GM18511 (cell line): Measurements from ENCODE around the gene ABLIM3.

Experiments
- ATAC-seq: cut with Tn5 transposase; IDR thresholded peaks from one replicate; pipeline ENCODE4 v1.9.1; 2021; ENCODE audit warnings: mild to moderate bottlenecking, moderate library complexity; ENCODE audit not compliant: unreplicated experiment

Gene ABLIM3

DNA sequence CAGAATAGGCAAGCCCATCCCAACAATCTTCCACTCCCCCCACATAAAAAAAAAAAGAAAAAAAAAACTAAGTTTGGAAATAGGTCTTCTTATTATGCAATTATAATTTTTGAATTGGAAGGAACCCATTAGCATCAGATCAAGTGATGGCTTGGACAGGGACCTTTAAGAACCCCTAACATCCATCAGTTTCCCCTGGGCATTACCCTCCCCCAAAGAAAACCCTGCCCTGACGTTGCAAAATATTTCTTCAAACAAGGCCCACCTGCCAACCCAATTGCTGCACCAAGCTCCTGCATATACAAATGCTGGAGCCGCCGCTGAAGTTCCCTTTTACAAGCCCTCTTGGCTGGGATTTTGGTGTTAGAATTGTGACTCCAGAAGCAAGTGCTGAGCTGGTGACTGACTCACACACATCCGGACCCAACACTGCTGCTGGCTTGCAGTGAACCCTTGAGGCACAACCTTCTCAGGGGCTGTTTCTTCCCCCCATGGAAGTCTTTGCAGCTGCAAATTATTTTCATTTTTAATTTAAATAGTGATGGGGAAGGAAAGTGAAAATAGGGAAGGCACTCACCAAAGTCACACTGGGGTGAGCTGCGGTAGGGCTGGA, 74.3 kb downstream of the ABLIM3 start:
- ATAC-seq = no peak

DNA sequence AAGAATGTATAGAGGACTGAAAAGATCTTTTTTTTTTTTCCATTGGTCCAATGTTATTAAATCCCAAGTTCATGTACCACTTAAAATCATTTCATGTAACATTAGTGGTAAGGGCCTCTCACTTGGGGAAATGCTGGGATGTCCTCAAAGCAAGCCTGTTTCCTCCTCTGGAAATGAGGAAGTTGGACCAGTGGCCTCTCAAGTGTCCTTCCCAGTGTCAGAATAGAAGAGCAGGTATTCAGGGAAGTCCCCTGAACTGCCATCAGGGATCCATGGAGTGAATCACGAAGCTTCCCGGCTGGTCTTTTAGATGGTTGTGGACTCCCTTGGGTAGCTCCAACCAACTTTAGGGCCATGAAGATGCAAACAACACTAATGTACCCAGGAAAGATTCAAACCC, 75.2 kb downstream of the ABLIM3 start:
- no peak for ATAC-seq

DNA sequence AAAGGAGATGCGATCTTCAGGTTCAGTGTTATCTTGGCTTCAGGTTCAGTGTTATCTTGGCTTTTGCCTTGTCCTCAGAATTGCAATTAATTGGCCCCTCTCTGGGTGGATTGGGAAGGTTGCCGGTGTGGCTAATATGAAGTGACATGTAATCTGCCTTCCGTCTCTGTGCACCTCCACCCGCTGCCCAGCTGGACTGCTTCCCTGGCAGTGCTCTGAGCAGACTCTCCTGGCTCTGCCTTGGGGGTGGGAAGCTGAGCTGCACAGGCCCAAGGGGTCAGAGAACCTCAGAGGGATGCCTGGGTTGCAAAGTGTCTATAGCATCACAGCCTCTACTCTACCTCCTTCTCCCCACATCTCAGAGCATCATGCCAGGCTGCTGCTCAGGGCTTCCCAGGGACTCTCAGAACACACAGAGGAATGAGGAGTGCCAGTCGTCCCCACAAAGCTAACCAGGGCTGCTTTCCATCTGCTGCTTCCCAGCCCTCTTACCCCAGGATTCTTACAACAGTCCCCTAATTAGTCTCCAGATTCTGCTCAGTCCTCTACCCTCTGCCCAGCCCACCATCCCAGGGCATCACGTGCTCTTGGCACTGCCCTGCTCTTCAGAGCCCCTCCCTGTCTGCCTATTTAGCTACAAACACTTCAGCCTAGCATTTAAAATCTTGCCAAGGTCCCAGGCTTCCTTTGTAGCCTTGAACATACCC, 76.0 kb downstream of the ABLIM3 start:
- no peak for ATAC-seq

DNA sequence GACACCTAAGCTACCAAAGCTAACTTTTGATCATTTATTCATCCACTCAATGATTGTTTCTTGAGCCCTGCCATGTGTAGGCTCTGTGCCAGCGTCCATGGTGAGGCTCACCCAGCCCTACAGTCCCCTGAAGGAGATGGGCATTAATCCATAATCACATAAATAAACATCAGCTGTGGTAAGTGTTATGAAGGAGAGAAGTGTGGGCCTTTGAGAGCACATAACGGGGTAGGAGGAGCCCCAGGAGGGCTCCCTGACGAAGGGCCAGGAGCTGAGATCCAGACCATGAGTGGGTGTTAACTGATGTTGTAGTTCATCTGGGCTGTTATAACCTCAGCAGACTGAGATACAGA, 76.5 kb downstream of the ABLIM3 start:
- ATAC-seq = no peak

DNA sequence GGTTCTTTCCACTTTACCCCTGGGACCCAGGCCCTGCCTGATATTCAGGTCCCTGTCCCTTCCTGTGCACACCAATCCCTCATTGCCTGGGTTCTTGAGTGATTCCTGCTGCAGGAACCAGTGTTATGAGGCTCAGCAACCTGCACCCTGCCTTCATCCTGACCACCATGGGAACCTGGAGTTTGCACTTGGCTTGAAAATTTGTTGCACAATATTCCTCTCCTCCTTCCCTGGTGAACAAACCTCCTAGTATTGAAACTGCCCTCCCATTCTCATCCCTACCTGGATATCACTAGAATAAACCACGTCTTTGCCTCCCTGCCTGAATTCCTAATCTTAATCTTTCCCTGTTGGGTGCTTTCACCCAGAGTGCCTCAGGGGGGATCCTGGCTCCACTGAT, 78.3 kb downstream of the ABLIM3 start:
- ATAC-seq = no peak

DNA sequence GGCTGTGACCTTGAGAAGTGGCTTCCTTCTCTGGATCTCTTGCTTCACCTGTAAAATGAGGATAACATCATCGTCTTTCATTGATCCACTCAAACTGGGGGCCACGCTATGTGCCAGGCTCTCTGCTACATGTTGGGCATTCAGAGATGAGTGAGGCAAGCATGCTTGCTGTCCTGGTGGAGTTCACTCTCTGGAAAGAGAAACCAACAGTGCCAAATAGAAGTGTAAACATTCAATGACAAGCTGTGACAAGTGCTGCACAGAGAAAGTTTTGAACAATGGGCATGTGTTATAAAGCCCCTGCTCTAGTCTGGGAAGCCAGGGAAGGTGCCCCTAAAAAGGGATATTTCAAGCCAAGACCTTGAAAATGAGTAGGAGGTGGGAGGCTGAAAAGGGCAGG, 79.5 kb downstream of the ABLIM3 start:
- ATAC-seq = no peak

DNA sequence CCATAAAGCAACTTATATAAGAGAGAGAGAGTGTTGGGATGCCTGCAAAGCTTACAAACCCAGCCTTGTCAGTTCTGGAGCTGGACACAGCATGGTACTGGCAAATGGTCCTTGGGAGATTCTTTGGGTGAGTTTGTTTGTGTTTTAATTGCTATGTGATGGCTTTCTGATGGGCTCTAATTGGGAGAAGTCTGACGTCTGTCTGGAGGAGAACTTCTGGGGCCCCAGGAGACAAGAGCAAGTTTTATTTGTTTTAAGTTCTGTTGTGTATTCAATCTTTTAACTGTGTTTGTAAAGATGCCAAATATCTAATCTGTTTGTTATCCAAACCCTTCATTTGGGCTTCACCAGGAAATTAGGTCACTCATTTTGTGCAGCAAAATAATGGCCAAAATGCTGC, 80.0 kb downstream of the ABLIM3 start:
- no peak for ATAC-seq

DNA sequence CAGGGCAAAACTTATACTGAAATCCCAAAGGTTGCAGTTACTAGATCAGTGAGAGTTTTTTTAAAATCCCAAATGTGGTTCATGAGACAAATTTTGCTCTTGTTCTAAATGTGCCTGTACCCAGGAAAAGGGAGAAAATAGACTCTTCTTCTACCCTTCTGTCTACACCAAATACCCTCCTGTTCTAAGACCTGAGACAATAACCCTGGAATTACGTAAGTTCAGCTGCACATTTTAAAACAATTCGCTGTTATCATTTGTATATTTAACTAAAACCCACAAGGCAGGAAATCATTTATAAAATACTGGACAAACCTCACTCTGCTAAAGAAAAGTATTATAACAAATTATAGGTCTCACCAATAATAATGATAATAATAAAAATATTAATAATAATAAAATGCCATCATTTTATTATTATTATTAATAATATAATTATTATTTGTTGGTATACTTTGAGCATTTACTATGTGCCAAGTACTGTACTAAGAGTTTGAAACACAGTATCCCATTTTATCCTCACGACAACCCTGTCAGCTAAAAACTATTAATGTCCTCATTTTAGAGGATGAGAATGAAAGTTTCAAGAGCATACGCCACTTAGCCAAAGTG, 80.5 kb downstream of the ABLIM3 start:
- no peak for ATAC-seq

DNA sequence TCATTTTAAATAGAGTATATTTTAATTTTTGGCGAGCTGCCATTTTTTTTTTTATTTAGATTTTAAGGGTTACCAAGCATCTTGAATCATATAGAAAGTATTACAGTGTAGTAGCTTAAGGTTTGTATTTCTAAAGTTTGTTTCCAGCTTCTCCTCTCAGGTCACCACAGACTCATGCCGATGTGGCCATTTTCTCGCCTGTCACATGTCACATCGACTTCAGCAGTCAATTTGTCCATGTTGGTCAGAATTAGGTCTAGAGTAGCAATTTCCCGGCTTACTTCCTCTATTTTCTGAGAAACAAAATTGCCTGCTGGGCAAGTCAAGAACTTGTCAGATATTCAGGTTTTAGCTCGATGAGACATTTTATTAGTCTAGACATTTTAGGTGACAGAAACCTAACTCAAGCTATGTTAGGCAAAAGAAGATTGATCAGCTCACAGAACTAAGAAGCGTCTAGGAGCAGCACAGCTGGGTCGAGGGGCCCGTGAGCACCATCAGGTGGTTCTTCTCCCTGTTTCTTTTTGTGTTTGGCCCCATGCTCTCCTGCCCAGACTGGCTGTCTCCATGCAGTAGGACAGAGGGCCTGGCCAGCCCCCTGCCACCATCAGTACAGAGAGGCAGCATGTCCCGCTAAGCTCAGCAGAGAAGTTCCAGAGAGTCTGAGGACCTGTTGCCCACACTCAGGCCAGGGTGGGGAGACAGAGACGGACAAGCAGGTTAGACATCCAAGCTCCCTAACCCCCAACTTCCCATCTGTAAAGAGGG, 82.0 kb downstream of the ABLIM3 start:
- no peak for ATAC-seq

DNA sequence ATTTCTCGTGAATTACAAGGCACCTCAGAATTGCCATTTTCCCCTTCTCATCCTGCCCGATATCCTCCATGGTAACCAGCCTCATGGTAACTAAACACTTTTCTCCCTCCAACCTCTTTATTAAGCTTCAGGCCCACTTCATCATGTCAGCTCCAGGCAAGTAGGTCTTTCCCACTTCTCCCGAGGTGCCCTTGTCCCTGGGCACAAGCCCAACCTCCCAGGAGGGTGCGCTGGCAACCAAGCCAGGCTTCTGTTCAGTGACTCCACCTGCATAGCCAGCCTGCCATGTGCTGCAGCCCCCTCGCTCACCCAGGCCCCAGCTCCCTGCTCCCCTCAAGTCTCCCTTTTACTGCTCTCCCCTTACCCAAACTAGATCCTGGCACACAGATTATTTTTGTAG, 83.0 kb downstream of the ABLIM3 start:
- ATAC-seq = no peak

DNA sequence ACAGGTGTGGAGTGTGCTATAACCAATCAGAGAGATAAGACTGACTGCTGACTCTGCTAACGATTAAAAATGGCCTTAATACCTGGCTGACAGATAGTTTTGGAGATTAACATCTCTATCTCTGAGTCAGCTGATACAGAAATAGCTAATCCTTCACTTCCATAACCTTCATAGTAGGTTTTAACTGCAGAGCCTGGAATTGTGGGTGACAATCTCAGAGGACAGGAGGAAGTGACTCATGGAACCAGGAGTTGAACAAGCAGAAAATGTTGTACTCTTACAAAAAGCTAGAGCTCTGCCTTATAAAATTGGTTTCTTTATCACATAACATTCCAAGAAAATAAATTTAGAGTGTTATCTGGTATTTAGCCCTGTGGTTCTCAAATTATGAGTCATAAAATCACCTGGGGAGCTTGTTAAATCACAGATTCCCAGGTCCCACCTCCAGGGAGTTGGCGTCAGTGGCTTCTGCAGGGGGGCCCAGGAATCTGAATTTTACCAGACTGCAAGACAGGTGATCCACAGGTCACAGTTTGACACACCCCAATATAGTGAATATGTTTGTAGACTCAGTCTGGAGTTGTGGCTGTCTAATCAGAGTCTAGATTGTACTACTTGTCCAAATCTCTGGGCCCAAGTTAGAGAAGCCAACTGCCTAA, 86.0 kb downstream of the ABLIM3 start:
- no peak for ATAC-seq

DNA sequence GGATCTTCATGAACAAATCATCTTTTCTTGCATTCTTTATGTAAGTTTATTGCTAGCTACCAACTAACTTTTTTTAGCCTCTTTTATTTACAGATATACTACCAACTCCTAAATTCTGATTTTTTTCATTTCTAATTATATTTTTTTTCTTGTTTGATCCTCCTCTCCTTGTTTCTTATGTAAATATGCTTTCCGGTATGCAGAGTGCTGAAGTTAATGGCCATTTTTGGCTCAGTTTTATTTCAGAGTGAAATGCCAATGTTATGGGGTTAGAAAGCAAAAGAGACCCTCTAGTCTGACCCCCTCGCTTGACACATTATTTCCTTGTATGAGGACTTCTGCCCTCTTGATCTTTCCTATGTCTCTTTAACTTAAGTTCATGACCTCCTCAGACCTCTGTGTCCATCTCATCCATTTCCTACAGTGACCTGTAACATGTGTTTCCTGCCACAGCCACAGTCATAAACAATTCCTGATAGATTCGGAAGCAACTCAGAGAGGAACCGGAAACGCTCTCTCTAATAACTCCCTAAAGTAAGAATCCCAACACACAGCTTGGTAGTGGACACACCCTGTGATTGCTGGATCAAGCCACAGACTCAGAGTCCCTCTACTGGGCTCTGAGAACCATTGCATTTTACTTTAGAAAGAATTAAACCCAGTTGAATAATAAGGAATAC, 87.5 kb downstream of the ABLIM3 start:
- no peak for ATAC-seq

DNA sequence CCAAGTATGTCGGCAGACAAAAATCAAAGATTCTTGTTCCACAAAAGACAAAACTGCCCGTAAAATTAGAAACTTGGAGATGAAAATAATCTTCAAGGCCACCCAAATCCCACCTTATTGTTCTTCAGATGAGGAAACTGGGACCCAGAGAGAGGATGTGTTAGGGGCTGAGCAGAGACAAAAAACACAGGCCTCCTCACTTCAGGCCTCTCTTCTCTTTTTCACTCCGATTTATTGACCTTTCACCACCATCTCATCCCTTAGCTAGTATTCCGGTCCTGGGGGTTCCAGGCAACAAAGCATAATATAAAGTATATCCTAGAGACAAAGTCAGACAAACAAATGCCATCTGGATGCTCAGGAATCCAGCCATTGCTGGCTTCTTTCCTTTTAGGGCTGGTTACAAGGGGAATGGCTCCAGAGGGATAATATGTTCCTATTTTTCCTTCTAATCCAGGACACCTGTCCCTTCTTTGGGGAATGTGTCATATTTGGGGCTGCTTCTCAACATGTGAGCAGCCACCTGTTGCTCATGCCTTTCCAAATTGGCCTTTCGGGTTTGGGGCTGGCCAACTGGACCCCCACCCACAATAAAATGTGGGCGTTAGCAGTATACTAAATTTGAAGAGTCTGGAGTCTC, 88.1 kb downstream of the ABLIM3 start:
- ATAC-seq = no peak

DNA sequence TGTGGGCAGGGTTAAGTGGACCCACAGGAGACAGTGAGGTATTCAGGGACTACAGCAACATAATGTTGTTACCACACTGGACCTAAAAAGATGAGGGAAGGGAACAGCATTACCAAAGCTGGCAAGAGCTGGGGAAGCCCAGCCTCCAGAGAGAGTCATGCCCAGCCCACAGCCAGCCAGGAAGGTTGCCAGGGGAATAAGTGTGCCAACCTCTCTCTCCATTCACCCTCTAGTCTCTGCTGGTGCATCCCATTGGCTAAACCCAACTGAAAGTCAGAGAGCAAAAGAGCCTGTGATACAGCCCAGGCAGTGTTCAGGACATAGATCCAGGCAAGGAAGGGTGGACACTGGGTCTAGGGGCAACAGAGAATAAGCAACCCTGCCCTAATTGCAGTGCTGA, 94.5 kb downstream of the ABLIM3 start:
- no peak for ATAC-seq

DNA sequence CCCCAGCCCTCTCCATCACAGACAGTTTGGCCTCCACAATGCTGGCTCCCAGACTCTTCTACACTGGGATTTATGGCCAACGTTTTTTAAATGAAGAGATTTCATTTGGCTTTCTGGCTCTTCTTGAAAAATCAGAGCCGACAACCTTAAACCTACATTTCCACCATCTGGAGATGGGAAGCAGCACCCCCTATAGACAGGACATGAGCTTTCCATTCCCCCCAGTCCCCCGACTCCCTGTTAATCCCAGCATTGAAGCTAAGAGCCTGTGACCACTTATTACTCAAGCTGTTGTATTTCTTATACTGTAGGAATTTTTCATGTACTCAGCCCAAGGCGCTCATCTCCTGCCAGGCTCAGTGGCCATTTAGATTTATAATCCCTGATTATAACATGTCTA, 96.4 kb downstream of the ABLIM3 start:
- no peak for ATAC-seq

DNA sequence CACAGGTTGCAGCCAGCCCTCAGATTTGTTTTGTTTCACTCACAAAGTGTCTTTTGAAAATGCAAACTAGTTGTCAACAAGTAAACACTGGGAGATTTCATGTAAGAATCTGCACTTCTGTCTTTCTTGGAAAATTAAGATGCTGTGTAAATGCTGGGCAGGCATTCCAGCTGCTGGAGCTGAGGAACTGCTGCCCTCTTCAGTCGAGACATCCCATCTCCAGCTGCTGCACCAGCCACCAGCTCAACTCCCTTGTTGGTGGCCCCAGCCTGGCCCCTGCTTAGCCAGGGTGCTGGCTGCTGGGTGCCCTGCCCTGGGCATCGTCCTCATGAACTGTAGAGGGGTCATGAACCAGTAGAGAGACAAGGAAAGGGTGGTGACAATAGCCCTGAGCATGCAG, 97.2 kb downstream of the ABLIM3 start:
- ATAC-seq = no peak

DNA sequence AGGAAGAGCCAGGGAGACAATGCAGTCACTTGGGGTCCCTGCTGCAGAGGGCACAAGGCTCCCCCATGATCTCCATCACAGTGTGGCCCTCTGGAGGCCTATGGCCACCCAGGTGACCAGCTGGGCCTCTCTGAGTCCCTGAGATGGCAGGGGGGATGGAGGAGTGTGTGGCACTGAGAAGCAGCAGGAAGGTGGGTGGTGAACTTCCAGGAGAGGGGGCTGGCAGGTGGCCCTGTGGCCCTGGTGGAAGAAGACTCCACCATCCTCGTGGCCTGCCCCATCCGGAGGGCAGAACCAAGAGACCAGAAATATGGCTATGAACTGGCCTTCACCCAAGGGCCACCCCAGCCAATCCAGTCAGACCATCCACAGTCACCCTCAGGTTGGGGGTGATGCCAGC, 98.6 kb downstream of the ABLIM3 start:
- ATAC-seq = no peak

DNA sequence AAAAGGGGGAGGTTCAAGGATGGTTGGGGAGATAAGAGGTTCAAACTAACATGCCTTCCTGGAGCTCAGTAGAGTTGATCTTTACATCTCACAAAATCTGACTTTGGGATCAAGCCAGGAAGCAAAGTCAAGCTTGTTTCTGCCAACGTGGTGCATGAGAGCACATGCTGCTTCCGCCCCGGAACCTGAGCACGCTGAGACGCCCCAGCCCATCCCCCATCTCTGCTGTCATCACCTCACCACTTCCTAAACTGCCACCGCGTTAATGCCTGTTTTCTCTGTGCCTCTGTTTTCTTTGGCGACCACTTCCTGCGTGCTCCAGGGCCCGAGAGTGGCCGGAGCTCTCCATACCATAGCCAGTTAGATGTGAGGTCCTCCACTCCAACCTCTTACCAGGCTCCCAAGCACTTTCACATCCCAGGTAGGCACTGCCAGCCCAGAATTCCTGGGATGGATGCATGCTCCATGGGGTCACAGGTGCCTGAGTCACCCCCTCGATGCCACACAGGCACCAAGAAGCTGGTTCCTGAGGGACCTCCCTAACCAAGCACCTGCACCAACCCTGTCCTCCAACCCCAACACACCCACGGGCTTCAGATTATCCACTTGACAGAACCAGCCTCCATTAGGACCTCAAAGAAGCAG, 99.2 kb downstream of the ABLIM3 start:
- ATAC-seq = peak; percentile 74

DNA sequence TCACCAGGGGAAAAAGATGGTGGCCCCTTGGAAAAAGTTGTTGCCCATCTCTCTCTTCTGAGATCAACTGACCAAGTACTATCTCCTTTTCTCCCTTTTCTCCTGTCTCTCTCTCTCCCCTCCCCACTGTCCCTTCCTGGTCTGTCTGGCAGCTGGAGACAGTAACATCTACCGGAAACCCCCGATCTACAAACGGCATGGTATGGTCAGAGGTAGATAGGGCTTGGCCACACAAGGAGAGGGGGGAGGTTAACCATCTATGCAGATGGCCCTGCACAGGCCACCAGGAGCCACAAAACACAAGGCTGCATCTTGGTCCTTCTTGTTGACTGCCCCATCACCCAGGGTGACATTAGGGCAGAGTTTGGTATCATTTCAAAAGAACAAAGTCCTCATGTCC, 101.0 kb downstream of the ABLIM3 start:
- no peak for ATAC-seq

DNA sequence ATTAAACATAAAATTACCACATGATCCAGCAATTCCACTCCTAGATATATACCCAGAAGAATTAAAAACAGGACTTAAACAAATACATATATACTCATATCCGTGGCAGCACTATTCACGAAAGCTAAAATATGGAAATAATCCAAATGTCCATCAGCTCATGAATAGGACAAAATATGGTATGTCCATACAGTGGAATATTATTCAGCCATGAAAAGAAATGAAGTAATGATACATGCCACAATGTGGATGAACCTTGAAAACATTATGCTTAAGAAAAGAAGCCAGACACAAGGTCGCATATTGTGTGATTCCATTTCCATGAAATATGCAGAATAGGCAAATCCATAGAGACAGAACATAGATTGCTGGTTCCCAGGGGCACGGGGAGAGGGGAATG, 105.6 kb downstream of the ABLIM3 start:
- no peak for ATAC-seq
